ENCODE data around the gene GOLT1B. TPM values are rescaled to one million over a fixed set of nuclear protein-coding genes. Genes with fewer than 3 reads are reported as not detected.

GOLT1B gene
- total and polyA plus RNA-seq, 9 of the 15 experiments (the other 6 are each of a cell fraction or from before 2014, with no cell fraction given): 9.4 to 66.1 (median 26.7) TPM

DNA sequence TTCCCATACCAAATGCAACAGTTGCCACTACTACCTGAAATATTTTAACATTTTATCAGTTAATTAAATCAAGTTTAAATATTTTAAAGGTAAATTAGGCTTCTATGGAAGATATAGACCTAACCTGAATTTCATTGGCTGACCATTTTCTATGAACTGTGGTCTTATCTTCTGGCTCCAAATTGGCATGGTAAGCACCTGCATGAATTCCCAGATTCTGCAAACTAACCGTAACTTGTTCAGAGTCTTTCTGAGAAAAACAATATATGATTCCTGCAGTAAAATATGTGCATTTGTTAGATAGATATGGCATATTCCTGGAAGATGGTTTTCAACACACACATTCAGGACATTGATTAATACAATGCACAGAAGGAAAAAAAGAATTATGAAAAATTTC lies 26.0 kb upstream of the GOLT1B start:
- Histone ChIP-seq H3K4me3 (no peak overlapping the region), H3K36me3 (ENCODE audit: control insufficient read depth, insufficient read depth, low read length) (peaks cover 49% of the 10 kb centered on the region), H4K20me1 (replicated peaks; ENCODE audit: control insufficient read depth, insufficient read depth, low read length) (no peaks in the 10 kb centered on the region), H3K27ac (ENCODE audit: extremely low read depth, low read depth, low read length) (no peak overlapping the region), H3K9me3 (replicated peaks; ENCODE audit: control insufficient read depth, insufficient read depth, low read depth, low read length) (no peaks in the 10 kb centered on the region), H3K27me3 (ENCODE audit: control insufficient read depth in 2 of 2, insufficient read depth in 2 of 2, low read length in 2 of 2) (no peaks in the 10 kb centered on the region), H3K4me1 (replicated peaks in 1 of 2; ENCODE audit: control insufficient read depth in 2 of 2, insufficient read depth in 2 of 2, low read length in 2 of 2) (no peaks in the 10 kb centered on the region), H3K9me1 (ENCODE audit: control insufficient read depth, insufficient read depth, low read length) (no peaks in the 10 kb centered on the region), H3K4me2 (ENCODE audit: insufficient read depth, low read length) (no peak overlapping the region), H3K9ac (ENCODE audit: insufficient read depth in 1 of 2, low read depth in 2 of 2, low read length in 2 of 2) (no peak overlapping the region), H2AFZ (ENCODE audit: low read depth, low read length) (no peak overlapping the region), H3K79me2 (ENCODE audit: control insufficient read depth, insufficient read depth, low read length) (no peaks in the 10 kb centered on the region)
- ATAC-seq (no peak), FAIRE-seq (no peak), DNase-seq (ENCODE audit: extremely low read depth in 1 of 4, low spot score in 3 of 4) (no peak)
- POLR2A ChIA-PET: interaction anchor here (1.4 kb wide), 1 partner anchor 12 kb away, joined by 4 read pairs; no protein-coding TSS in a partner anchor
- intact Hi-C loops (cut with micrococcal nuclease): no loop called here
- CTCF ChIA-PET (ENCODE audit: low intra/inter-chr PET ratio): no interaction called here
- 80% methylated on average over 1 of the region's 1 CpG for WGBS (ENCODE audit: insufficient coverage, low coverage, missing lambda C conversion rate)
- in situ Hi-C loops (cut with MboI): no loop called here
- no TSS peak for BruUV-seq (replicated peaks)
- TF ChIP-seq HDAC3 (IDR thresholded peaks at IDR 0.05; ENCODE audit: borderline replicate concordance, partially characterized antibody) (no peak), GATA2 (CRISPR knock-in tag; IDR thresholded peaks at IDR 0.05) (no peak), SMARCA4 (IDR thresholded peaks at IDR 0.05) (no peak), RUNX1 (IDR thresholded peaks at IDR 0.05; ENCODE audit: low read depth) (no peak), PRMT5 (CRISPR knock-in tag; IDR thresholded peaks at IDR 0.05) (no peak), ZNF263 (CRISPR knock-in tag; IDR thresholded peaks at IDR 0.05; ENCODE audit: borderline replicate concordance) (no peak), TCF7L2 (IDR thresholded peaks at IDR 0.05; ENCODE audit: low read depth, low read length) (no peak), MAZ (CRISPR knock-in tag; conservative IDR thresholded peaks at IDR 0.05 in 1 of 2, IDR thresholded peaks at IDR 0.05 in 1 of 2) (no peak), STAT5B (CRISPR knock-in tag; IDR thresholded peaks at IDR 0.05) (no peak), ZNF79 (CRISPR knock-in tag; IDR thresholded peaks at IDR 0.05; ENCODE audit: low read depth) (no peak), POLR3A (IDR thresholded peaks at IDR 0.05; ENCODE audit: borderline replicate concordance, extremely low read depth, insufficient read depth, insufficient read length) (no peak), ZNF764 (CRISPR knock-in tag; IDR thresholded peaks at IDR 0.05; ENCODE audit: low read depth) (no peak), TOE1 (IDR thresholded peaks at IDR 0.05; ENCODE audit: borderline replicate concordance) (no peak), TOE1 (CRISPR knock-in tag; IDR thresholded peaks at IDR 0.05; ENCODE audit: borderline replicate concordance, low read depth) (no peak), NFE2L1 (tag; IDR thresholded peaks at IDR 0.05; ENCODE audit: borderline replicate concordance, low read depth) (no peak)
- TF ChIP-seq, protein P1, sequence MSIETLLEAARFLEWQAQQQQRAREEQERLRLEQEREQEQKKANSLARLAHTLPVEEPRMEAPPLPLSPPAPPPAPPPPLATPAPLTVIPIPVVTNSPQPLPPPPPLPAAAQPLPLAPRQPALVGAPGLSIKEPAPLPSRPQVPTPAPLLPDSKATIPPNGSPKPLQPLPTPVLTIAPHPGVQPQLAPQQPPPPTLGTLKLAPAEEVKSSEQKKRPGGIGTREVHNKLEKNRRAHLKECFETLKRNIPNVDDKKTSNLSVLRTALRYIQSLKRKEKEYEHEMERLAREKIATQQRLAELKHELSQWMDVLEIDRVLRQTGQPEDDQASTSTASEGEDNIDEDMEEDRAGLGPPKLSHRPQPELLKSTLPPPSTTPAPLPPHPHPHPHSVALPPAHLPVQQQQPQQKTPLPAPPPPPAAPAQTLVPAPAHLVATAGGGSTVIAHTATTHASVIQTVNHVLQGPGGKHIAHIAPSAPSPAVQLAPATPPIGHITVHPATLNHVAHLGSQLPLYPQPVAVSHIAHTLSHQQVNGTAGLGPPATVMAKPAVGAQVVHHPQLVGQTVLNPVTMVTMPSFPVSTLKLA (conservative IDR thresholded peaks at IDR 0.05): no peak
- TF ChIP-seq, protein P2, sequence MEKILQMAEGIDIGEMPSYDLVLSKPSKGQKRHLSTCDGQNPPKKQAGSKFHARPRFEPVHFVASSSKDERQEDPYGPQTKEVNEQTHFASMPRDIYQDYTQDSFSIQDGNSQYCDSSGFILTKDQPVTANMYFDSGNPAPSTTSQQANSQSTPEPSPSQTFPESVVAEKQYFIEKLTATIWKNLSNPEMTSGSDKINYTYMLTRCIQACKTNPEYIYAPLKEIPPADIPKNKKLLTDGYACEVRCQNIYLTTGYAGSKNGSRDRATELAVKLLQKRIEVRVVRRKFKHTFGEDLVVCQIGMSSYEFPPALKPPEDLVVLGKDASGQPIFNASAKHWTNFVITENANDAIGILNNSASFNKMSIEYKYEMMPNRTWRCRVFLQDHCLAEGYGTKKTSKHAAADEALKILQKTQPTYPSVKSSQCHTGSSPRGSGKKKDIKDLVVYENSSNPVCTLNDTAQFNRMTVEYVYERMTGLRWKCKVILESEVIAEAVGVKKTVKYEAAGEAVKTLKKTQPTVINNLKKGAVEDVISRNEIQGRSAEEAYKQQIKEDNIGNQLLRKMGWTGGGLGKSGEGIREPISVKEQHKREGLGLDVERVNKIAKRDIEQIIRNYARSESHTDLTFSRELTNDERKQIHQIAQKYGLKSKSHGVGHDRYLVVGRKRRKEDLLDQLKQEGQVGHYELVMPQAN (IDR thresholded peaks at IDR 0.05; ENCODE audit: borderline replicate concordance): no peak
- TF ChIP-seq, protein P3, sequence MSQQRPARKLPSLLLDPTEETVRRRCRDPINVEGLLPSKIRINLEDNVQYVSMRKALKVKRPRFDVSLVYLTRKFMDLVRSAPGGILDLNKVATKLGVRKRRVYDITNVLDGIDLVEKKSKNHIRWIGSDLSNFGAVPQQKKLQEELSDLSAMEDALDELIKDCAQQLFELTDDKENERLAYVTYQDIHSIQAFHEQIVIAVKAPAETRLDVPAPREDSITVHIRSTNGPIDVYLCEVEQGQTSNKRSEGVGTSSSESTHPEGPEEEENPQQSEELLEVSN (IDR thresholded peaks at IDR 0.05; ENCODE audit: borderline replicate concordance in 1 of 2, extremely low read depth in 1 of 2, insufficient read depth in 1 of 2, insufficient read length in 1 of 2, low read depth in 1 of 2, low read length in 1 of 2, poor library complexity in 1 of 2, severe bottlenecking in 1 of 2): no peak

All from K562 (cell line).